ENCODE data around the gene CLPSL2. TPM values are rescaled to one million over a fixed set of nuclear protein-coding genes. Genes with fewer than 3 reads are reported as not detected.

CLPSL2 gene
- total RNA-seq, 2 donors from 2014 or later = not detected

GRCh38 chr6:35752330-35752729 lies 24.1 kb upstream of the CLPSL2 start:
- DNase-seq (no peak), ATAC-seq (no peak)
- WGBS, 2 donors = 84 to 86% methylated on average over 4 of the region's 4 CpGs
- no peak overlapping the region for H3K27ac ChIP-seq
- intact Hi-C loops (cut with DNase I) = no loop called here
- no peak overlapping the region for H3K4me3 ChIP-seq
- no peaks in the 10 kb centered on the region for H3K36me3 ChIP-seq (replicated peaks in 1 of 2; ENCODE audit: insufficient read depth in 1 of 2, low read depth in 2 of 2)
- H3K9me3 ChIP-seq = no peaks in the 10 kb centered on the region
- H3K4me1 ChIP-seq = peaks cover 12% of the 10 kb centered on the region
- no peaks in the 10 kb centered on the region for H3K27me3 ChIP-seq
- TF ChIP-seq CTCF (IDR thresholded peaks at IDR 0.05) (no peak), POLR2A (IDR thresholded peaks at IDR 0.05) (no peak)

GRCh38 chr6:35754452-35755277 lies 21.7 kb upstream of the CLPSL2 start:
- peak overlapping the region; percentile 1 to 76 (median 50) for H3K27ac ChIP-seq
- no peak overlapping the region for H3K4me3 ChIP-seq
- ATAC-seq (peak; percentile 96), DNase-seq (peak; percentile 70 to 86 (median 79))
- WGBS, 2 donors = 55 to 83% methylated on average over 2 to 6 of the region's 6 CpGs
- intact Hi-C loops (cut with DNase I) = no loop called here
- peaks cover 12% of the 10 kb centered on the region for H3K4me1 ChIP-seq
- H3K36me3 ChIP-seq (replicated peaks in 1 of 2; ENCODE audit: insufficient read depth in 1 of 2, low read depth in 2 of 2) = no peaks in the 10 kb centered on the region
- no peaks in the 10 kb centered on the region for H3K27me3 ChIP-seq
- no peak for TF ChIP-seq POLR2A (IDR thresholded peaks at IDR 0.05)
- peak in 3 of 7 experiments; percentile 11 to 28 (median 18) for TF ChIP-seq CTCF (IDR thresholded peaks at IDR 0.05)
- H3K9me3 ChIP-seq = no peaks in the 10 kb centered on the region

- no peaks in the 10 kb centered on the region for H3K9me3 ChIP-seq
- H3K27ac ChIP-seq = peak overlapping the region; percentile 1 to 76 (median 50)
- no peak overlapping the region for H3K4me3 ChIP-seq
- intact Hi-C loops (cut with DNase I) = no loop called here
- TF ChIP-seq POLR2A (IDR thresholded peaks at IDR 0.05) = no peak
- no peak for TF ChIP-seq CTCF (IDR thresholded peaks at IDR 0.05)
- H3K4me1 ChIP-seq = peaks cover 12% of the 10 kb centered on the region
- no peaks in the 10 kb centered on the region for H3K27me3 ChIP-seq
- peak; percentile 7 for ATAC-seq
- no peak for DNase-seq
- no peaks in the 10 kb centered on the region for H3K36me3 ChIP-seq (replicated peaks in 1 of 2; ENCODE audit: insufficient read depth in 1 of 2, low read depth in 2 of 2)
- 47 to 54% methylated on average over 3 of the region's 3 CpGs for WGBS, 2 donors
Measured at GRCh38 chr6:35755278-35755924, 21.0 kb upstream of the CLPSL2 start.

- ATAC-seq (no peak), DNase-seq (peak in 2 of 4 donors; percentile 19 to 75)
- intact Hi-C loops (cut with DNase I) = no loop called here
- no peaks in the 10 kb centered on the region for H3K36me3 ChIP-seq (replicated peaks in 1 of 2; ENCODE audit: insufficient read depth in 1 of 2, low read depth in 2 of 2)
- 54 to 58% methylated on average over 10 of the region's 10 CpGs for WGBS, 2 donors
- no peak overlapping the region for H3K27ac ChIP-seq
- H3K27me3 ChIP-seq = no peaks in the 10 kb centered on the region
- peaks cover 12% of the 10 kb centered on the region for H3K4me1 ChIP-seq
- no peak for TF ChIP-seq POLR2A (IDR thresholded peaks at IDR 0.05)
- peak in 4 of 7 experiments; percentile 6 to 58 (median 13) for TF ChIP-seq CTCF (IDR thresholded peaks at IDR 0.05)
- H3K4me3 ChIP-seq = no peak overlapping the region
- no peaks in the 10 kb centered on the region for H3K9me3 ChIP-seq
Measured at GRCh38 chr6:35757456-35758123, 18.8 kb upstream of the CLPSL2 start.

All from body of pancreas (tissue), 4 donors.